ENCODE results near the gene SHANK2. TPM values are rescaled to one million over a fixed set of nuclear protein-coding genes. Genes with fewer than 3 reads are reported as not detected.

Gene SHANK2
- total RNA-seq, 1 experiment from 2014 or later: 0.71 TPM

- CTCF ChIA-PET: no interaction called here
- intact Hi-C loops (cut with micrococcal nuclease; ENCODE audit: unreplicated experiment): no loop called here
Measured at GRCh38 chr11:71285111-71285510, 32.7 kb upstream of the SHANK2 start.

GRCh38 chr11:71284525-71285092 is 32.2 kb upstream of the SHANK2 start:
- intact Hi-C loops (cut with micrococcal nuclease; ENCODE audit: unreplicated experiment): no loop called here
- CTCF ChIA-PET: no interaction called here
- DNase-seq (ENCODE audit: low spot score): no peak

More at GRCh38 chr11:71285111-71285510, 32.7 kb upstream of the SHANK2 start:
- no peak overlapping the region for H3K4me3 ChIP-seq (ENCODE audit: low read depth, low read length, poor library complexity, severe bottlenecking)
- H3K9me3 ChIP-seq (ENCODE audit: low read depth, low read length, poor library complexity, severe bottlenecking): peaks cover 14% of the 10 kb centered on the region
- no peaks in the 10 kb centered on the region for H3K4me1 ChIP-seq (ENCODE audit: insufficient read depth, low read length, poor library complexity, severe bottlenecking)
- TF ChIP-seq EZH2 (IDR thresholded peaks at IDR 0.05; ENCODE audit: borderline replicate concordance, low read depth, low read length, poor library complexity, severe bottlenecking) (no peak), CTCF (conservative IDR thresholded peaks at IDR 0.05; ENCODE audit: low read depth, low read length) (no peak)
- H3K27ac ChIP-seq (ENCODE audit: low read depth, low read length, poor library complexity, severe bottlenecking): no peak overlapping the region
- POLR2A ChIA-PET (ENCODE audit: low non-redundant PET): no interaction called here
- no peaks in the 10 kb centered on the region for H3K36me3 ChIP-seq (ENCODE audit: insufficient read depth, low read length, poor library complexity, severe bottlenecking)
- BruUV-seq (replicated peaks): no TSS peak
- H3K27me3 ChIP-seq (replicated peaks; ENCODE audit: insufficient read depth, low read depth, low read length, poor library complexity): no peaks in the 10 kb centered on the region
- DNase-seq (ENCODE audit: low spot score): no peak

GRCh38 chr11:71283971-71284441 is 31.6 kb upstream of the SHANK2 start:
- no TSS peak for BruUV-seq (replicated peaks)
- DNase-seq (ENCODE audit: low spot score): no peak
- intact Hi-C loops (cut with micrococcal nuclease; ENCODE audit: unreplicated experiment): no loop called here

More at GRCh38 chr11:71284525-71285092, 32.2 kb upstream of the SHANK2 start:
- Histone ChIP-seq H3K4me1 (ENCODE audit: insufficient read depth, low read length, poor library complexity, severe bottlenecking) (no peaks in the 10 kb centered on the region), H3K4me3 (ENCODE audit: low read depth, low read length, poor library complexity, severe bottlenecking) (no peak overlapping the region), H3K36me3 (ENCODE audit: insufficient read depth, low read length, poor library complexity, severe bottlenecking) (no peaks in the 10 kb centered on the region), H3K27ac (ENCODE audit: low read depth, low read length, poor library complexity, severe bottlenecking) (no peak overlapping the region), H3K9me3 (ENCODE audit: low read depth, low read length, poor library complexity, severe bottlenecking) (peaks cover 9% of the 10 kb centered on the region), H3K27me3 (replicated peaks; ENCODE audit: insufficient read depth, low read depth, low read length, poor library complexity) (no peaks in the 10 kb centered on the region)
- BruUV-seq (replicated peaks): no TSS peak
- TF ChIP-seq EZH2 (IDR thresholded peaks at IDR 0.05; ENCODE audit: borderline replicate concordance, low read depth, low read length, poor library complexity, severe bottlenecking) (no peak), CTCF (conservative IDR thresholded peaks at IDR 0.05; ENCODE audit: low read depth, low read length) (no peak)
- POLR2A ChIA-PET (ENCODE audit: low non-redundant PET): no interaction called here

More at GRCh38 chr11:71283971-71284441, 31.6 kb upstream of the SHANK2 start:
- Histone ChIP-seq H3K27me3 (replicated peaks; ENCODE audit: insufficient read depth, low read depth, low read length, poor library complexity) (no peaks in the 10 kb centered on the region), H3K4me1 (ENCODE audit: insufficient read depth, low read length, poor library complexity, severe bottlenecking) (no peaks in the 10 kb centered on the region), H3K27ac (ENCODE audit: low read depth, low read length, poor library complexity, severe bottlenecking) (no peak overlapping the region), H3K4me3 (ENCODE audit: low read depth, low read length, poor library complexity, severe bottlenecking) (no peak overlapping the region), H3K36me3 (ENCODE audit: insufficient read depth, low read length, poor library complexity, severe bottlenecking) (no peaks in the 10 kb centered on the region), H3K9me3 (ENCODE audit: low read depth, low read length, poor library complexity, severe bottlenecking) (peaks cover 3% of the 10 kb centered on the region)
- POLR2A ChIA-PET (ENCODE audit: low non-redundant PET): no interaction called here
- no peak for TF ChIP-seq EZH2 (IDR thresholded peaks at IDR 0.05; ENCODE audit: borderline replicate concordance, low read depth, low read length, poor library complexity, severe bottlenecking)
- no peak for TF ChIP-seq CTCF (conservative IDR thresholded peaks at IDR 0.05; ENCODE audit: low read depth, low read length)
- CTCF ChIA-PET: no interaction called here
